22Rv1 (cell line): Measurements from ENCODE around the gene HIVEP3.

Experiments used
- ZFX ChIP-seq: fragments of 450-650 bp; IDR thresholded peaks from 2 replicates; pipeline ENCODE4 v1.6.1; 2017; ENCODE audit warnings: antibody characterized with exemption, borderline replicate concordance
- TF ChIP-seq, protein P1 (sequence below): fragments of 450-650 bp; IDR thresholded peaks from 2 replicates; pipeline ENCODE4 v1.5.1; 2017; ENCODE audit warnings: mild to moderate bottlenecking

DNA sequence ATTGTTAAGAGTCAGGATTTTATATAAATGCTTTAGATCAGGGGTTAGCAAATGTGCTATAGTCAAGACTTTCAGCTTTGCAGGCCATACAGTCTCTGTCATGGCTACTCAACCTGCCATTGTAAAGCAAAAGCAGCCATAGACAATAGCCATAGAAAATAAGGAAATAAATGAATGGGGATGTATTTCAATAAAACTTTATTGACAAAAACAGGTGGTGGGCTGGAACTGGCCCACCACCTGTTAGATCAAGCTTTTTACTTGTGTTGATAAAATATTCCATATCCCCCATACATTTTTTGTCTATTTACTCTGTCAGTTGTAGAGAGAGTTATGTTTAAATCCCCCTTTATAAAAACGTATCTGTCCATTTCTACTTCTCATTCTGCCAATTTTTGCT, 98.9 kb downstream of the HIVEP3 start:
- TF ChIP-seq, protein P1, sequence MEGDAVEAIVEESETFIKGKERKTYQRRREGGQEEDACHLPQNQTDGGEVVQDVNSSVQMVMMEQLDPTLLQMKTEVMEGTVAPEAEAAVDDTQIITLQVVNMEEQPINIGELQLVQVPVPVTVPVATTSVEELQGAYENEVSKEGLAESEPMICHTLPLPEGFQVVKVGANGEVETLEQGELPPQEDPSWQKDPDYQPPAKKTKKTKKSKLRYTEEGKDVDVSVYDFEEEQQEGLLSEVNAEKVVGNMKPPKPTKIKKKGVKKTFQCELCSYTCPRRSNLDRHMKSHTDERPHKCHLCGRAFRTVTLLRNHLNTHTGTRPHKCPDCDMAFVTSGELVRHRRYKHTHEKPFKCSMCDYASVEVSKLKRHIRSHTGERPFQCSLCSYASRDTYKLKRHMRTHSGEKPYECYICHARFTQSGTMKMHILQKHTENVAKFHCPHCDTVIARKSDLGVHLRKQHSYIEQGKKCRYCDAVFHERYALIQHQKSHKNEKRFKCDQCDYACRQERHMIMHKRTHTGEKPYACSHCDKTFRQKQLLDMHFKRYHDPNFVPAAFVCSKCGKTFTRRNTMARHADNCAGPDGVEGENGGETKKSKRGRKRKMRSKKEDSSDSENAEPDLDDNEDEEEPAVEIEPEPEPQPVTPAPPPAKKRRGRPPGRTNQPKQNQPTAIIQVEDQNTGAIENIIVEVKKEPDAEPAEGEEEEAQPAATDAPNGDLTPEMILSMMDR = no peak
- TF ChIP-seq ZFX = no peak
